Prostate gland (tissue), 2 donors: Measurements from ENCODE around the gene ABCC2. TPM values are rescaled to one million over a fixed set of nuclear protein-coding genes. Genes with fewer than 3 reads are reported as not detected.

ENCODE experiments used
- DNase-seq: peaks from one replicate; pipeline ENCODE4 v3.0.0-alpha.2; 2019; ENCODE audit warnings: low spot score
- H3K27ac ChIP-seq, 2 donors: fragments of 200-600 bp; sonication (generic); 2 replicates each; pipeline ENCODE4 v1.5.1; 2017 to 2019
- H3K27me3 ChIP-seq: fragments of 200-600 bp; sonication (generic); replicated peaks from 2 replicates; pipeline ENCODE4 v1.5.1; 2019; ENCODE audit not compliant: insufficient read depth
- H3K36me3 ChIP-seq, 2 donors: fragments of 200-600 bp; sonication (generic); 1 replicate in 1 of 2; 2 replicates in 1 of 2; pipeline versions ENCODE4 v1.5.1 to v1.8.1; 2017 to 2019
- H3K4me1 ChIP-seq: fragments of 200-600 bp; sonication (generic); replicated peaks from 2 replicates; pipeline ENCODE4 v1.5.1; 2019
- H3K4me3 ChIP-seq, 2 donors: fragments of 200-600 bp; sonication (generic); 2 replicates each; pipeline ENCODE4 v1.5.1; 2017 to 2019
- H3K9me3 ChIP-seq: fragments of 200-600 bp; sonication (generic); 2 replicates; pipeline ENCODE4 v1.5.1; 2017
- POLR2A ChIP-seq: fragments of 450-650 bp; IDR thresholded peaks from one replicate; pipeline ENCODE4 v1.6.1; 2016; ENCODE audit warnings: antibody characterized with exemption, mild to moderate bottlenecking
- POLR2AphosphoS5 ChIP-seq: sonication (generic); formaldehyde crosslinking; IDR thresholded peaks from one replicate; pipeline ENCODE4 v1.6.1; 2017; ENCODE audit warnings: antibody characterized with exemption
- WGBS: methylation state at CpG from one replicate; pipeline ENCODE4 v1.1.5; 2018; 5-methylcytosine and 5-hydroxymethylcytosine counted together
- intact Hi-C: fragments of 100-400 bp; cut with DNase I; formaldehyde crosslinking; loops from one replicate; pipeline ENCODE4 v1.14.2; 2022
- total RNA-seq, 2 donors: library from RNA; depleted of rRNA; stranded (reverse); fragments of >200 nt; gene quantifications; one replicate each; pipeline ENCODE4 v1.1.0, GENCODE V29; 2016
- TF ChIP-seq, protein P1 (sequence below), 4 experiments: fragments of 200-600 bp in 2 of 4; fragments of 450-650 bp in 2 of 4; sonication (generic) in 2 of 4; IDR thresholded peaks; 1 replicate in 3 of 4; 2 replicates in 1 of 4; pipeline ENCODE4 v1.5.1; 2016 to 2019; ENCODE audit warnings: antibody characterized with exemption in 4 of 4, mild to moderate bottlenecking in 2 of 4, moderate library complexity in 2 of 4

ABCC2 gene
- total RNA-seq, 2 donors from 2014 or later = 0.14 to 0.74 TPM

DNA sequence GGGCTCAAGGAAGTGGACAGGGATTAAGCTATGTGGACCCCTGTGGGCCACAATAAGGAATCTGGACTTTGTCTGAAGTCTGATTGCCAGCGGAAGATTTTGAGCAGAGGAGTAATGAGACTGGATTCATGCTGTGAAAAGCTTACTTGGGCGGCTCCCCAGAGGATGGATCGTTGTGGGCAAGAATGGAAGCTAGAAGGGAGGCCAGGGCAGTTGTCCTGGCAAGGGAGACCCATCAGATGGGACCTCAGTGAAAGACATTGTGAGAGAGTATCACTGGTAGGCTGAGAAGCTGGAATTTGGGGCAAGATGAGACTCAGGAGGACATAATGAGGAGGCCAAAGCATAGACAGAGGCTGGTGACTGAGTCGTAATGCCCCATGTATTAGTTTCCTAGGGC lies 15.6 kb downstream of the ABCC2 start:
- Histone ChIP-seq H3K27ac (no peak overlapping the region), H3K9me3 (no peaks in the 10 kb centered on the region), H3K27me3 (no peaks in the 10 kb centered on the region), H3K4me3 (no peak overlapping the region), H3K36me3 (no peaks in the 10 kb centered on the region), H3K4me1 (no peaks in the 10 kb centered on the region)
- no peak for TF ChIP-seq POLR2A
- no peak for TF ChIP-seq POLR2AphosphoS5
- TF ChIP-seq, protein P1, sequence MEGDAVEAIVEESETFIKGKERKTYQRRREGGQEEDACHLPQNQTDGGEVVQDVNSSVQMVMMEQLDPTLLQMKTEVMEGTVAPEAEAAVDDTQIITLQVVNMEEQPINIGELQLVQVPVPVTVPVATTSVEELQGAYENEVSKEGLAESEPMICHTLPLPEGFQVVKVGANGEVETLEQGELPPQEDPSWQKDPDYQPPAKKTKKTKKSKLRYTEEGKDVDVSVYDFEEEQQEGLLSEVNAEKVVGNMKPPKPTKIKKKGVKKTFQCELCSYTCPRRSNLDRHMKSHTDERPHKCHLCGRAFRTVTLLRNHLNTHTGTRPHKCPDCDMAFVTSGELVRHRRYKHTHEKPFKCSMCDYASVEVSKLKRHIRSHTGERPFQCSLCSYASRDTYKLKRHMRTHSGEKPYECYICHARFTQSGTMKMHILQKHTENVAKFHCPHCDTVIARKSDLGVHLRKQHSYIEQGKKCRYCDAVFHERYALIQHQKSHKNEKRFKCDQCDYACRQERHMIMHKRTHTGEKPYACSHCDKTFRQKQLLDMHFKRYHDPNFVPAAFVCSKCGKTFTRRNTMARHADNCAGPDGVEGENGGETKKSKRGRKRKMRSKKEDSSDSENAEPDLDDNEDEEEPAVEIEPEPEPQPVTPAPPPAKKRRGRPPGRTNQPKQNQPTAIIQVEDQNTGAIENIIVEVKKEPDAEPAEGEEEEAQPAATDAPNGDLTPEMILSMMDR (IDR thresholded peaks at IDR 0.05) = no peak
- intact Hi-C loops = no loop called here
- WGBS = 92% methylated on average over 4 of the region's 4 CpGs
- DNase-seq = no peak

DNA sequence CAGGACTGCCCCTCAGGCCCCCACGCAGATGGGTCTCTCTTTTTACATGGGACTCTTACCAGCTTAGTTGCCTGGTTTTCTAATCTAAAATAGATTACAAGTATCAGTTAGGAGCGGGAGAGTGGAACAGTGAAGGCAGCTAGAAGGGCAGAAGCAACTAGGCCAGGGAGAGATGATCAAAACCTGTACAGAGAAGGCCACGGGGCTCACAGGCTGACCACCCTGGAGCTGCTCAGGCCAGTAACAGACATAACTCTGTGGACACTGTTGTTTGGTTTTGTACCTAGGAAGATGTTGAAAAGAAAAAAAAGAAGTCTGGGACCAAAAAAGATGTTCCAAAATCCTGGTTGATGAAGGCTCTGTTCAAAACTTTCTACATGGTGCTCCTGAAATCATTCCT lies 16.5 kb downstream of the ABCC2 start:
- Histone ChIP-seq H3K36me3 (no peaks in the 10 kb centered on the region), H3K9me3 (no peaks in the 10 kb centered on the region), H3K27ac (no peak overlapping the region), H3K4me3 (no peak overlapping the region), H3K4me1 (no peaks in the 10 kb centered on the region), H3K27me3 (no peaks in the 10 kb centered on the region)
- intact Hi-C loops = no loop called here
- no peak for DNase-seq
- TF ChIP-seq POLR2AphosphoS5 = no peak
- TF ChIP-seq, protein P1 (IDR thresholded peaks at IDR 0.05) = no peak
- TF ChIP-seq POLR2A = no peak
- WGBS = 98% methylated on average over 3 of the region's 3 CpGs

DNA sequence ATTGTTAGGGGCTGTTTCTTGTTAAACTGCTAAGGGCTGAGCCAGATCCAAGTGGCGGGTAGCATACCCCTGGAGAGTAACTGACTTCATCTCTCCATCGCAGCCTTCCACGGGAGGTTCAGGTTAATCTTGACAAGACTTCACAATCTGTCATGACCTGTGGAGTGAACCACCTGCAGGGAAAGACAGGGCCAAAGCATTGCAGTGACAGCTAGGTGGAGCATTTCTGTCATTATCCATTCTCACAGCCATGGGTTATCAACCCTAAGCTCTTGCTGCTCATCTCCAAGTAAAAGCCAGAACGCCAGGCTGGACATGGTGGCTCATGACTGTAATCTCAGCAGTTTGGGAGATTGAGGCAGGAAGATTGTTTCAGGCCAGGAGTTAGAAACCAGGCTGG lies 17.2 kb downstream of the ABCC2 start:
- TF ChIP-seq POLR2AphosphoS5 = no peak
- TF ChIP-seq, protein P1 (IDR thresholded peaks at IDR 0.05) = no peak
- no peak for TF ChIP-seq POLR2A
- no peaks in the 10 kb centered on the region for H3K27me3 ChIP-seq
- no peak overlapping the region for H3K27ac ChIP-seq
- H3K36me3 ChIP-seq = no peaks in the 10 kb centered on the region
- no peak overlapping the region for H3K4me3 ChIP-seq
- no peaks in the 10 kb centered on the region for H3K4me1 ChIP-seq
- intact Hi-C loops = no loop called here
- H3K9me3 ChIP-seq = no peaks in the 10 kb centered on the region
- WGBS = 91% methylated on average over 4 of the region's 4 CpGs
- no peak for DNase-seq

DNA sequence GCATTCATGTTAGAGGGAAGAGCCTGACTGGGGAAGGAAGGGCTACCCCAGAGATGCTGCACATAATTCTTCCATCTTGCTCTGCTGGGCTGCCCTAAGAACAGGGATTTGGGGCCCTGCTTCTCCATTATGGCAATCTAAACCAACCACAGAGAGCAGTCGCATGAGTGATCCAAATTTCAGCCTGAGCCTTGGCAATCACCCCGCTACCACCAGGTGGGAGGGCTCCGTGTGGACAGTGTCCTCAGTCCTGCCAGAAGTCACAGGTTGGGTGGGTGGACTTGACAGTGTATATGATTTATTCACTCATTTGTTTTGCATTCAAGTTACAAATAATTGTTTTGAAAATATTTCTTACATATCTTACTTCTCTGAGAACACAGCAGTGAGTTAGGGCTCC lies 22.0 kb downstream of the ABCC2 start:
- Histone ChIP-seq H3K9me3 (no peaks in the 10 kb centered on the region), H3K36me3 (no peaks in the 10 kb centered on the region), H3K4me3 (no peak overlapping the region), H3K4me1 (no peaks in the 10 kb centered on the region), H3K27me3 (no peaks in the 10 kb centered on the region), H3K27ac (no peak overlapping the region)
- no peak for DNase-seq
- intact Hi-C loops = no loop called here
- no peak for TF ChIP-seq POLR2A
- no peak for TF ChIP-seq POLR2AphosphoS5
- TF ChIP-seq, protein P1 (IDR thresholded peaks at IDR 0.05) = no peak
- 69% methylated on average over 3 of the region's 3 CpGs for WGBS

DNA sequence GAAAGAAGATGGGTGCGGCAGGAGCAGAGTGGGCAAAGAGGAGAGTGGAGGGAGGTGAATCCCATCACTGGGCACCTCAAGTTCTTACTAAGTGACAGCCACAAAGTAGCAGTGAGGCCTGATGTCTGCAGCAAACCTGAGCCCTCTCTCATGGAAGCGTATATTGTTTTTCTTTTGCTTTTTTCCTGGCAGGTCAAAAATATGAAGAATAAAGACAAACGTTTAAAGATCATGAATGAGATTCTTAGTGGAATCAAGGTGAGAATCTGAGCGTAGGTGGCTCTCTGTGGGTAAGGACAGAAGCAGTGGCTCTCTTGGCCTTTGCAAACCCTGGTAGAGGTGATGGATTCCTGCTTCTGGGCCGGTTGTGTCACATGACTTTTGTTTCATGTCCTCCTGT lies 22.8 kb downstream of the ABCC2 start:
- intact Hi-C loops = no loop called here
- no peaks in the 10 kb centered on the region for H3K9me3 ChIP-seq
- H3K27ac ChIP-seq = no peak overlapping the region
- no peaks in the 10 kb centered on the region for H3K27me3 ChIP-seq
- H3K4me1 ChIP-seq = peaks cover 4% of the 10 kb centered on the region
- WGBS = 87% methylated on average over 5 of the region's 5 CpGs
- TF ChIP-seq POLR2A (no peak), POLR2AphosphoS5 (no peak)
- TF ChIP-seq, protein P1 (IDR thresholded peaks at IDR 0.05) = no peak
- no peak for DNase-seq
- H3K36me3 ChIP-seq = no peaks in the 10 kb centered on the region
- H3K4me3 ChIP-seq = no peak overlapping the region
